Right lobe of liver (tissue), 6 donors: ENCODE measurements around the gene COL23A1. TPM values are rescaled to one million over a fixed set of nuclear protein-coding genes. Genes with fewer than 3 reads are reported as not detected.
A peak's percentile ranks its signal among the peaks of the same experiment; 100 is the strongest.

Source experiments
- ATAC-seq, 4 donors: fragments of 200-7000 bp; cut with Tn5 transposase; one replicate each; pipeline ENCODE4 v1.9.1; 2020; ENCODE audit warnings: mild to moderate bottlenecking in 4 of 4, moderate library complexity in 4 of 4
- DNase-seq, 3 donors: peaks; one replicate each; pipeline ENCODE4 v3.0.0-alpha.2; 2020
- H3K27ac ChIP-seq, 3 donors: fragments of 200-600 bp; one replicate each; pipeline ENCODE4 v1.8.0; 2022
- H3K27me3 ChIP-seq, 2 donors: fragments of 200-600 bp; one replicate each; pipeline ENCODE4 v1.8.0; 2022
- H3K36me3 ChIP-seq, 4 donors: fragments of 200-600 bp; sonication (generic) in 1 of 4; one replicate each; pipeline versions ENCODE4 v1.5.1 to v1.8.0; 2017 to 2022; ENCODE audit warnings: control low read depth in 1 of 4
- H3K4me1 ChIP-seq, 4 donors: fragments of 200-600 bp; sonication (generic) in 1 of 4; one replicate each; pipeline versions ENCODE4 v1.5.1 to v1.8.0; 2017 to 2022; ENCODE audit warnings: control low read depth in 1 of 4
- H3K4me3 ChIP-seq, 3 donors: fragments of 200-600 bp; one replicate each; pipeline ENCODE4 v1.8.0; 2022
- H3K9me3 ChIP-seq, 4 donors: fragments of 200-600 bp; sonication (generic) in 1 of 4; one replicate each; pipeline versions ENCODE4 v1.5.1 to v1.8.0; 2017 to 2022; ENCODE audit warnings: control low read depth in 1 of 4
- CTCF ChIP-seq, 4 donors: fragments of 200-600 bp in 3 of 4; fragments of 450-650 bp in 1 of 4; IDR thresholded peaks; one replicate each; pipeline versions ENCODE4 v1.5.1 to v1.8.0; 2016 to 2022; ENCODE audit warnings: antibody characterized with exemption in 4 of 4, mild to moderate bottlenecking in 2 of 4
- POLR2A ChIP-seq: fragments of 450-650 bp; IDR thresholded peaks from one replicate; pipeline ENCODE4 v1.6.1; 2017; ENCODE audit warnings: antibody characterized with exemption, mild to moderate bottlenecking
- WGBS: methylation state at CpG from one replicate; pipeline ENCODE4 v1.1.6; 2018; ENCODE audit warnings: low coverage, low lambda C conversion rate; ENCODE audit not compliant: insufficient coverage; ENCODE audit errors: missing lambda C conversion rate; 5-methylcytosine and 5-hydroxymethylcytosine counted together
- intact Hi-C, 2 donors: fragments of 100-400 bp; cut with DNase I; formaldehyde crosslinking; loops; one replicate each; pipeline versions ENCODE4 v1.11.2 to v1.14.1; 2022
- total RNA-seq, 6 experiments: library from RNA; depleted of rRNA in 2 of 6; stranded (reverse); fragments of >200 nt in 2 of 6; fragmentation: NEBNext Ultra II Directional in 3 of 6; extraction: Animal tissue kit (Norgen Biotek cat#: 25700) in 3 of 6; gene quantifications; one replicate each; pipeline versions ENCODE4 v1.1.0 to v1.2.4, GENCODE V29; 2016 to 2023
- donor health status: DM: no; HTN: yes; CAD: no.
- donor health status: DM: no; HTN: no; CAD: no.
- donor health status: DM: no; HTN: no; CAD: no.
- donor health status: DM: no; HTN: yes; CAD: no.
- donor health status: DM: no; HTN: yes; CAD: no.

COL23A1 gene
- total RNA-seq, 6 experiments from 2014 or later = 0.25 to 1.2 (median 0.50) TPM

GRCh38 chr5:178236679-178237078, 353.5 kb downstream of the COL23A1 start:
- WGBS = 15% methylated on average over 4 of the region's 4 CpGs
- H3K4me1 ChIP-seq = peaks cover 0 to 61% (median 34%) of the 10 kb centered on the region in 4 donors
- intact Hi-C loops = no loop called here
- H3K27me3 ChIP-seq = no peaks in the 10 kb centered on the region
- TF ChIP-seq POLR2A (peak; percentile 66), CTCF (IDR thresholded peaks at IDR 0.05) (no peak)
- H3K4me3 ChIP-seq = no peak overlapping the region
- H3K36me3 ChIP-seq = no peaks in the 10 kb centered on the region
- DNase-seq (peak; percentile 80 to 93 (median 88)), ATAC-seq (peak; percentile 35 to 62 (median 38))
- H3K9me3 ChIP-seq = no peaks in the 10 kb centered on the region
- peak overlapping the region; percentile 30 to 53 (median 33) for H3K27ac ChIP-seq

DNA sequence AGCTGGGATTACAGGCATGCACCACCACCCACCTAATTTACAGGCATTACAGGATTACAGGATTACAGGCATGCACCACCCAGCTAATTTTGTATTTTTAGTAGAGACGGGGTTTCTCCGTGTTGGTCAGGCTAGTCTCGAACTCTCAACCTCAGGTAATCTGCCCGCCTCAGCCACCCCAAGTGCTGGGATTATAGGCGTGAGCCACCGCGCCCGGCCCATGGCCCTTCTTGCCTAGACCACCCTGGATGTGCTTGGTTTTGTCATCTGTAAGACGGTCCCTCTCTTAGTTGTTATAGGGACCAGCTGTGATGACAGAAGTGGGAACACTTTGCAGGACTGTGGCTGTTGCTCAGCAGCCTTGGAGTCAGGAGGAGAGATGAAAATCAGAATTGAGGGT, 354.1 kb downstream of the COL23A1 start:
- Histone ChIP-seq H3K9me3 (no peaks in the 10 kb centered on the region), H3K27me3 (no peaks in the 10 kb centered on the region), H3K27ac (peak overlapping the region; percentile 8 to 30 (median 29)), H3K4me1 (peaks cover 0 to 66% (median 35%) of the 10 kb centered on the region in 4 donors), H3K4me3 (no peak overlapping the region), H3K36me3 (no peaks in the 10 kb centered on the region)
- no peak for ATAC-seq
- peak in 1 of 3 donors; percentile 42 for DNase-seq
- 73% methylated on average over 3 of the region's 9 CpGs for WGBS
- TF ChIP-seq POLR2A (no peak), CTCF (IDR thresholded peaks at IDR 0.05) (no peak)
- intact Hi-C loops = no loop called here

GRCh38 chr5:178235588-178235974, 354.6 kb downstream of the COL23A1 start:
- no peaks in the 10 kb centered on the region for H3K9me3 ChIP-seq
- H3K27me3 ChIP-seq = no peaks in the 10 kb centered on the region
- ATAC-seq = no peak
- no peak for TF ChIP-seq CTCF (IDR thresholded peaks at IDR 0.05)
- no peak for TF ChIP-seq POLR2A
- intact Hi-C loops = no loop called here
- peak in 1 of 3 donors; percentile 18 for DNase-seq
- peaks cover 0 to 71% (median 37%) of the 10 kb centered on the region in 4 donors for H3K4me1 ChIP-seq
- 49% methylated on average over 3 of the region's 3 CpGs for WGBS
- H3K4me3 ChIP-seq = no peak overlapping the region
- H3K27ac ChIP-seq = no peak overlapping the region
- no peaks in the 10 kb centered on the region for H3K36me3 ChIP-seq

DNA sequence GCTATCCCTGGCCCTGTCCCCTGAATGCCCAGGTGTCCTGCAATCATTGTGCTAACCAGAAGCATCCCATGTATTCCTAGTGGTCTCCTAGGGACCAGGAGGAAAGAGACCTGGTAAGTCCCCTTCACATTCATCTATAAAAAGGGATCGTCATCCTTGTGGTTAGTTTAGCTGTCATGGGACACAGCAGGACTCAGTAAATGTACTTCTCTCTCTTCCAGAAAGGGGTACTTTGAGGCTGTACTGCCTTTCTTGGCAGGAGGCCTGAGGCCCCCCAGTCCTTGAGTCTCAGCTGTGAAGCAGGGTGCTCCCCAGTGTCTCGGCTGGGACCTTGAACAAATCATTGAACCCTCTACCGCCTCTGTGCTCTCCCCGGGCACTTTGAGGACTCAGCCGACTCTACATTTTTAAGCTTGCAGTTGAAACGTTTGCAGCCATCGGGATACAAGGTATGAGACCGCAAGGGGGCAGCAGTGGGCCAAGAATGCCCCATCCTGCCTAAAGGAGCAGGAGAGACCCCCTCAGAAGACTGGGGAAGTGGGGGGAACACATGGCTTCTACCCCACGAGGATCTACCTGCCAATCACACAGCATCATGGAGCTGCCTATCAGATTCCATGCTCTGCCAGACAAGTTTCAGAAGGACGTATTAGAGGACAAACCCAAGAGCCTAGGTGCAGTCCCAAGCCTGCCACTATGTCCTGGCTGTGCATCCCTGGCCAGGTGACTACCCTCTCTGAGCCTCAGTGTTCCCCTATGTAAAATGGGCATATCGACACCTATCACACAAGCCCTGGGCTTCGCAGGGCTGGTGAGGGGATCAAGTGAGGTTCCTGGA, 355.2 kb downstream of the COL23A1 start:
- TF ChIP-seq POLR2A = no peak
- TF ChIP-seq CTCF (IDR thresholded peaks at IDR 0.05) = peak; percentile 55 to 81 (median 80)
- intact Hi-C loops = no loop called here
- H3K27ac ChIP-seq = no peak overlapping the region
- WGBS = 28% methylated on average over 6 of the region's 12 CpGs
- peaks cover 0 to 71% (median 37%) of the 10 kb centered on the region in 4 donors for H3K4me1 ChIP-seq
- H3K36me3 ChIP-seq = peaks cover 0 to under 1% (median 0%) of the 10 kb centered on the region in 4 donors
- H3K27me3 ChIP-seq = no peaks in the 10 kb centered on the region
- H3K4me3 ChIP-seq = no peak overlapping the region
- peak; percentile 75 to 81 (median 76) for DNase-seq
- no peaks in the 10 kb centered on the region for H3K9me3 ChIP-seq
- peak; percentile 3 to 17 (median 9) for ATAC-seq
